AG04450 (cell line): ENCODE data around the gene TDRD9. TPM values are rescaled to one million over a fixed set of nuclear protein-coding genes. Genes with fewer than 3 reads are reported as not detected.

ENCODE experiments used
- CTCF ChIA-PET: fragments of 300-600, 350-600 bp; formaldehyde crosslinking; extraction: SDS; loops from one replicate; lab custom pipeline; 2022; ENCODE audit warnings: antibody characterized with exemption, inconsistent platforms; lab: Charles Lee
- POLR2A ChIA-PET: fragments of 350-600 bp; formaldehyde crosslinking; extraction: SDS; loops from one replicate; lab custom pipeline; 2021; ENCODE audit warnings: antibody characterized with exemption, inconsistent platforms; lab: Yijun Ruan, JAX
- DNase-seq: peaks from one replicate; pipeline ENCODE4 v3.0.0-alpha.2; 2011; ENCODE audit warnings: low read depth, low spot score
- H3K27ac ChIP-seq: one replicate; pipeline ENCODE4 v1.5.1; 2012; ENCODE audit warnings: low read depth, low read length, control low read depth
- H3K27me3 ChIP-seq: one replicate; pipeline ENCODE4 v1.6.0; 2012; ENCODE audit warnings: low read length; ENCODE audit not compliant: control insufficient read depth, insufficient read depth
- H3K4me3 ChIP-seq: 2 replicates; pipeline ENCODE4 v1.5.1; 2011; ENCODE audit warnings: mild to moderate bottlenecking, low read depth, low read length, control low read depth
- H3K9me3 ChIP-seq: 2 replicates; pipeline ENCODE4 v1.5.1; 2012; ENCODE audit warnings: low read length; ENCODE audit not compliant: control insufficient read depth, insufficient read depth
- polyA plus RNA-seq: library from polyadenylated mRNA; depleted of rRNA; stranded (reverse); fragments of >200 nt; gene quantifications from 2 replicates; pipeline ENCODE4 v1.2.3, GENCODE V29; 2011
- TF ChIP-seq, protein P1 (sequence below): IDR thresholded peaks from 2 replicates; pipeline ENCODE4 v1.5.1; 2011; ENCODE audit warnings: low read depth, low read length, control low read depth, inconsistent platforms

TDRD9 gene
- polyA plus RNA-seq, 1 experiment, result 0.05 TPM

DNA sequence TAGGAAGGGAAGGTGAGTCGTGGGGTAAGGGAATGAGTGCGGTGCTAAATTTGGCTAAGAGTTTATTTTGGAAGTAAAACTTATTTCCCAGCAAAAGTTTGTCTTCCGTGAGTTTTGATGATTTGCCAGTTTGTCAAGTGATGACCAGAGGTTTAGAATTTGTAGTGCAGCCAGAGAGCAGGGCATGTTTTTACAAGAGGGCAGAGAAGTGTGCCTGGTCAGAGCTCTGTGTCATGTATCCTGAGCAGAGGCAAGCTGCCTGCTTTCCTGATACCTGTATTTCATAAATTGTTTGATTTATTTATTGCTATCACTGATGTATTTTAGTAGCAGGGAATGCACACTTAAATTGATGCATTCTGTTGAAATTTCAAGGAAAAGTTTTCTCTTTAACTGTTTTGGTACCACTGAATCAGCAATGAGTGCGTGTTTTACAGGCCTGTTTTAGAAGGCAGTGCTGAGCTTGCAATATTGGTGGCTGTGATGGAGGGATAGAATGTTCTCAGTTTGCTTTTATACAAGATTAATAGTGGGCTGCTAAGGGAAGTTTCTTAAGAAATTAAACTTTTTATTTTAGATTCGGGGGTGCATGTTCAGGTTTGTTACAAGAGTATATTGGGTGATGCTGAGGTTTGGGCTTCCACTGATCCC lies 33.8 kb downstream of the TDRD9 start:
- Histone ChIP-seq H3K4me3 (no peak overlapping the region), H3K27ac (no peak overlapping the region), H3K9me3 (no peaks in the 10 kb centered on the region), H3K27me3 (peaks cover 3% of the 10 kb centered on the region)
- POLR2A ChIA-PET, result no interaction called here
- DNase-seq, result no peak
- TF ChIP-seq, protein P1, sequence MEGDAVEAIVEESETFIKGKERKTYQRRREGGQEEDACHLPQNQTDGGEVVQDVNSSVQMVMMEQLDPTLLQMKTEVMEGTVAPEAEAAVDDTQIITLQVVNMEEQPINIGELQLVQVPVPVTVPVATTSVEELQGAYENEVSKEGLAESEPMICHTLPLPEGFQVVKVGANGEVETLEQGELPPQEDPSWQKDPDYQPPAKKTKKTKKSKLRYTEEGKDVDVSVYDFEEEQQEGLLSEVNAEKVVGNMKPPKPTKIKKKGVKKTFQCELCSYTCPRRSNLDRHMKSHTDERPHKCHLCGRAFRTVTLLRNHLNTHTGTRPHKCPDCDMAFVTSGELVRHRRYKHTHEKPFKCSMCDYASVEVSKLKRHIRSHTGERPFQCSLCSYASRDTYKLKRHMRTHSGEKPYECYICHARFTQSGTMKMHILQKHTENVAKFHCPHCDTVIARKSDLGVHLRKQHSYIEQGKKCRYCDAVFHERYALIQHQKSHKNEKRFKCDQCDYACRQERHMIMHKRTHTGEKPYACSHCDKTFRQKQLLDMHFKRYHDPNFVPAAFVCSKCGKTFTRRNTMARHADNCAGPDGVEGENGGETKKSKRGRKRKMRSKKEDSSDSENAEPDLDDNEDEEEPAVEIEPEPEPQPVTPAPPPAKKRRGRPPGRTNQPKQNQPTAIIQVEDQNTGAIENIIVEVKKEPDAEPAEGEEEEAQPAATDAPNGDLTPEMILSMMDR, result no peak
- CTCF ChIA-PET, result interaction anchor here (0.5 kb wide), 1 partner anchor 42 kb away, joined by 5 read pairs; no protein-coding TSS in a partner anchor

- ChIA-PET POLR2A (no interaction called here), CTCF (interaction anchor here (1.2 kb wide), 1 partner anchor 45 kb away, joined by 3 read pairs; no protein-coding TSS in a partner anchor)
- Histone ChIP-seq H3K4me3 (no peak overlapping the region), H3K27ac (no peak overlapping the region), H3K9me3 (no peaks in the 10 kb centered on the region), H3K27me3 (peaks cover 3% of the 10 kb centered on the region)
- TF ChIP-seq, protein P1, result no peak
- no peak for DNase-seq
Measured at GRCh38 chr14:103966631-103967030, 38.4 kb downstream of the TDRD9 start.

DNA sequence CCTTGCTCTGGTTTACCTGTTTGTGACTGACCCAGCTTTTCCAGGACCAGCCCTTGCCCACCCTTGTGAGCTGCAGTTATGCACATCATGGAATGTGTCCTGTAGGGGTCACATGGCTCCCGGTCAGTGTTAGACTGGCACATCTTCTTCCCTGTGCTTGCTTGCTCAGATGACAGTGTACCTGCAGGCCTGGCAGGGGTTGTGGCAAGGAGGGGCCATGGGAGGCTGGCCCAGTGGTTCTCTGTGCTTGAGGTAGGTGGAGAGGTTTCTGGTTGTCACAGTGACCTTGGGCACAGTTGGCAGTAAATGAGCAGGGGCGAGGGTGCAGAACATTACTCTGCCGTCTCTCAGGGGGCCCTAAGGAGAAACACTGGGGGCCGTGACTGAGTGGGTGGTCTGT lies 41.7 kb downstream of the TDRD9 start:
- ChIA-PET CTCF (no interaction called here), POLR2A (no interaction called here)
- no peak overlapping the region for H3K4me3 ChIP-seq
- DNase-seq, result no peak
- no peaks in the 10 kb centered on the region for H3K9me3 ChIP-seq
- TF ChIP-seq, protein P1, result no peak
- H3K27ac ChIP-seq, result no peak overlapping the region
- no peaks in the 10 kb centered on the region for H3K27me3 ChIP-seq

DNA sequence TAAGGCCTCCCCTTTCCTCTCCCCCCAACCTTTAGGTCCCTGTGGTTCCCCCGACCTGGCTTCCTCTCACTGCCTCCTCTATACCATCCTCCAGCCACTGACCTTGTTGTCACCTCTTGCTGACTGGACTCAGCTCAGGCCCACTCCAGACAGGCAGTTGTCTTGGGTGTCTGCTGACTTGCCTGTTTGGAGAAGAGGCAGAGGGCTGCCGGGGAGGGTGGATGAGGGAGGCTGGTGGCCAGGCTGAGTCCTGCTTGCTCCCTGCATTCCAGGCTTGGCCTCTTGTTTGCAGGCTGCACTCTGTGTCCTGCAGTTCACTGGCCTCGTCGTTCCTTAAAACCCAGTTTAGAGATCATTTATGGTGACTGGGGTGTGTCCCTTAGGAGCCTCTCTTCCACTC lies 45.1 kb downstream of the TDRD9 start:
- TF ChIP-seq, protein P1, result no peak
- DNase-seq, result no peak
- H3K9me3 ChIP-seq, result no peaks in the 10 kb centered on the region
- H3K4me3 ChIP-seq, result no peak overlapping the region
- CTCF ChIA-PET, result no interaction called here
- H3K27me3 ChIP-seq, result no peaks in the 10 kb centered on the region
- POLR2A ChIA-PET, result no interaction called here
- no peak overlapping the region for H3K27ac ChIP-seq

DNA sequence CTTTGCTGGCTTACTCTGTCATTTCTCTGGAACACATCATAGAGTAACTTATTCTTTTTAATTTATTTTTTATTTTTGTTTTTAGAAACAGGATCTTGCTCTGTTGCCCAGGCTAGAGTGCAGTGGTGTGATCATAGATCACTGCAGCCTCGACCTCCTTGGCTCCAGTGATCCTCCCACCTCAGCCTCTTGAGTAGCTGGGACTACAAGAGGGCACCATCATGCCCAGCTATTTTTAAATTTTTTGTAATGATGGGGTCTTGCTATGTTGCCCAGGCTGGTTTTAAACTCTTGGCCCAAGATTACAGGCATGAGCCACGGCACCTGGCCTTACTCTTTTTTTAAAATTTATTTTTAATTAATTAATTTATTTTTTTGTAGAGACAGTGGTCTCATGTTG lies 46.3 kb downstream of the TDRD9 start:
- H3K9me3 ChIP-seq, result no peaks in the 10 kb centered on the region
- POLR2A ChIA-PET, result no interaction called here
- H3K4me3 ChIP-seq, result no peak overlapping the region
- TF ChIP-seq, protein P1, result no peak
- H3K27me3 ChIP-seq, result no peaks in the 10 kb centered on the region
- CTCF ChIA-PET, result no interaction called here
- DNase-seq, result no peak
- H3K27ac ChIP-seq, result no peak overlapping the region
